NCI-H128 (cell line): ENCODE measurements around the gene EXOC3L1.
A peak's percentile ranks its signal among the peaks of the same experiment; 100 is the strongest.

Experiments used
- DNase-seq: peaks from one replicate; lab custom pipeline; 2025; ENCODE audit not compliant: unreplicated experiment; lab: John Stamatoyannopoulos, UW

EXOC3L1 gene

DNA sequence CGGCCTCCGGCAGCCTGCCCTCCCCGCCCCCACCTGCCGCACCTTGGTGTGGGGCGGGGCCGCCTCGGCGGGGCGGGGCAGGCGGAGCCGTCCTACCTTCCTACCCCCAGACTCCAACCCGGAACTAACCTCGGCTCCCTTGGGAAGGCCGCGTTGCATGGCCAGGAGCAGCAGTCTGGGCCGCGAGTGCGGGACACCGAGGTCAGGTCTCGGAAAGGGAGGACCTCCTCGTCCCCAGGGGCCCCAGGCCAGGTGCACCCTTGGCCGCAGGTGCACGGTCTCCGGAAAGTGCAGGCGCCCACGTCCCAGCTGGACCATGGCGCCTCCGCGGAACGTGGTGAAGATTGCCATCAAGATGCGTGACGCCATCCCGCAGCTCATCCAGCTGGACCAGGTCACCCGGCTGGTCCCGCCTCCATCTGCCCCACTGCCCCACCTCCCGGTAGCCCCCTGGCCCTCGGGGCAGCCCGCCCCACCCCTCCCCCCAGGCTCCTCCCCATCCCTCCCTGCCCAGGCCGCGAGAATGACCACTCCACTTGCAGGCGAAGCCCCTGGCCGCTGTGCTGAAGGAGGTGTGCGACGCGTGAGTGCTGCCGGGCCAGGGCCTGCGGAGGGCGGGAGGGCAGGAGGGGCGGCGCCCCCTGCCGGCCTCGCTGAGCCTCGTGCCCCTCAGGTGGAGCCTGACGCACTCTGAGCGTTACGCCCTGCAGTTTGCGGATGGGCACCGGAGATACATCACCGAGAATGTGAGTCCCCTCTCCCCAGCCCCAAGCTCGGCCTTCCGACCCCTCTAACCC, 9.3 kb upstream of the EXOC3L1 start, which contains the start of gene ELMO3:
ELMO3 (plus strand) TSS at position 121 of the 797 bp plus-strand sequence; CDS start at position 317, 196 bp downstream.
- DNase-seq: no peak

DNA sequence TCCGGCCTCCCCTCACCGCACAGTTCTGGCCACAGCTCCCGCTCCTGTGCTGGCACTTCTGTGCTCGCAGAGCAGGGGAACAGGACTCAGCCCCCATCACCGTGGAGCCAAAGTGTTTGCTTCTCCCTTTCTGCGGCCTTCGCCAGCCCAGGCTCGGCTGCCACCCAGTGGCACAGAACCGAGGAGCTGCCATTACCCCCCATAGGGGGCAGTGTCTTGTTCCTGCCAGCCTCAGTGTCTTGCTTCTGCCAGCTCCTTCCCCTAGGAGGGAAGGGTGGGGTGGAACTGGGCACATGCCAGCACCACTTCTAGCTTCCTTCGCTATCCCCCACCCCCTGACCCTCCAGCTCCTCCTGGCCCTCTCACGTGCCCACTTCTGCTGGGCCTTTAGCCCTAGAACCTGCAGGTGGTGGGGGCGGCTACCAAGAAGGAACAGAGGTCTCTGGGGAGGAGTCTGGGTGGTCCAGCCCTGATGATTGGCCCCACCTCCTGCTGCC, 8.3 kb upstream of the EXOC3L1 start:
- no peak for DNase-seq

DNA sequence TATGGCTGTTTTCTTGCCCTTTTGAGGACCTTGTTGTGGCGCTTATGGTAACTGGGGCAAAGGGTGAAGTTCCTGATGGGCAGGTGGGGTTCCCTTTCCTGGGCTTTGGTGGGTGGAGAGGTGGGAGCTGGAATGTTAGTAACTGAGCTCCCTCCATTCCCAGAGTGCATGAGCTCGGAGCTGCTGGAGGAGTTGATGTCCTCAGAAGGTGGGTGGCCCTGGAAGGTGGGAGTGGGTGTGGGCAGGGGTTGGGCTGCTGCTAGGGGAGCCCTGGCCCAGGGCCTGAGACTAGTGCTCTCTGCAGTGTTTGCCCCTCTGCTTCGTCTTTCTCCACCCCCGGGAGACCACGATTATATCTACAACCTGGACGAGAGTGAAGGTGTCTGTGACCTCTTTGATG, 7.8 kb upstream of the EXOC3L1 start:
- DNase-seq: no peak

DNA sequence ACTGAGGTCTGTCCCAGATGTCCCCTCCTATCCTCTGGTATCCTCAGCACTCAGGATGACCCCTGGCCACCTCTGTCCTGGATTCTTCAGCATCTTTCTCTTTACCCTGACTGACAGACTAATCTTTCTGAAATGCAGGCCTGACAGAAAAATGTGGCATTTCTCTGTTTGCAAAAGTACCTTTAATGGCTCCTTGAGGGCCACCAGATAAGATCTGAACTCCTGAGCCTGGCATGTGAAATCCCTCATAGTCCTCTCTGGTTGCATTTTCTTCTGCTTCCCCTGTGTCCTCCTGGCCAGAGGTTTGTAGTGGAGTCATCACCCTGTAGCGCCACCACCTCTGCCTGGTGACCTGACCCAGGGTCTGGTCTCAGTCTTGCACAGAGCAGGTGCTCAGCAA, 6.9 kb upstream of the EXOC3L1 start:
- no peak for DNase-seq

DNA sequence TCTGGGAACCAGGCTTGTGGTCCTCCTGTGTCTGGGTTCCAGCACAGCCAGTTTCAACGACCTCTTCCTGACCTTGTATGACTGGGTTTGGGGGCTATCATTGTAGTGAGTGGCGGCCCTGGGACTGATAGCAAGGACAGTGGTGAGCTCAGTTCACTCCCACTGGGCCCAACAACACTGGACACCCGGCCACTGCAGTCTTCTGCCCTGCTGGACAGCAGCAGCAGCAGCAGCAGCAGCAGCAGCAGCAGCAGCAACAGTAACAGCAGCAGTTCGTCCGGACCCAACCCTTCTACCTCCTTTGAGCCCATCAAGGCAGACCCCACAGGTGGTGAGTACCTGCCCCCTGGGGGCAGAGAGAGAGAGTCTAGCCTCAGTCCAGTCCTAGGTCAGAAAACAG, 5.7 kb upstream of the EXOC3L1 start:
- no peak for DNase-seq

DNA sequence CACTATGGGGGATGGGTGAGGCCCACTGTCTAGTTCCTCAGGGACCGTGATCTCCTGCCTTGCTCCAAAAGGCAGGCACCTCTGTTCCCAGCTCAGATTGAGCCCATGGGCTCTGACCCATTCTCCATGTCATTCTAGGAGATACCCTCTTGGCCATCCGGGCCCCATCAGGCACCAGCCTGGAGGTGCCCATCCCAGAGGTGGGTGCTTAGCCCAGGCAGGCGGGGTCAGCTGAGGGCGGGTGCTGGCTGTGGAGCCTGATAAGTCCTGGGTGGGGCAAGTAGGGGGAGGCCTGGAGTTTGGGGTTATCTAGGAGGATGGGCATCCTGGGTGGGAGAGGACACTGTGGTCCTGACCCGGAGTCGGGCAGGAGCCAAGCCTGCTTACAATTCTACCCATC, 4.3 kb upstream of the EXOC3L1 start:
- no peak for DNase-seq

DNA sequence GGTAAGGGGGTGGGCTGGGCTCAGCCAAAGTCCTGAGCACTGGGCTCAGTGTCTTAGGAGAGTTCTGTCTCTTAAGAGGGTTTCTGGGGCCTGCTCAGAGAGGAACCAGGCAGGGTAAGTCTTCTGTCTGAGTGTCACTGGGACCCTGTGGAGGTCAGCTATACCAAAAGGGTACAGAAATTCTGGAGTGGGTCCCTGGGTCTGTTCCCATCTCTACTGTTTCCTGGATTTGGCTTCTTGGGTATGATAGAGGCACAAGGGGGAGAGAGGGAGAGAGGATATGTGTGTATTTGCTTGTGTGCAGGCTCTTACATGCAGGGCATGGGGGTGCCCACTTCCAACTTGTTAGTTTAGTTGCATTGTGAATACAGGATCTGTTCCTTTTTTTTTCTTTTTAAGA, 3.6 kb upstream of the EXOC3L1 start:
- no peak for DNase-seq

DNA sequence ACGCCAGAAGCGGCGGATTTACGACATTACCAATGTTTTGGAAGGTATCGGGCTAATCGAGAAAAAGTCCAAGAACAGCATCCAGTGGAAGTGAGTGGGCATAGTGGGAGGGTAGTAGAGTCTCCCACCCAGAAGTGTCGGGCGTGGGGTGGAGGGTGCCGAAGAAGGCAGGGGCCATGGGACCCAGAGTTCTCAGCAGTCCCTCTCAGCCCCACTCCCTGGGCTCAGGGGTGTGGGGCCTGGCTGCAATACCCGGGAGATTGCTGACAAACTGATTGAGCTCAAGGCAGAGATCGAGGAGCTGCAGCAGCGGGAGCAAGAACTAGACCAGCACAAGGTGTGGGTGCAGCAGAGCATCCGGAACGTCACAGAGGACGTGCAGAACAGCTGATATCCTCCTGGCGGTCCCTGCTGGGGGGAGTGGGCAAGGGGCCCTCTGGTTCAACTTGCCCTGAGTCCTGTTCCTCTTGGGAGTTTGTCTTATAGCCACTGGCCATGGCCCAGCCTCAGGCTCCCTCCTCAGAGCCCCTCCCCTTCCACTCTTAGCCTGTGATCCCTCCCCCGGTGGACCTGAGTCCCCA, 2.9 kb upstream of the EXOC3L1 start:
- no peak for DNase-seq

DNA sequence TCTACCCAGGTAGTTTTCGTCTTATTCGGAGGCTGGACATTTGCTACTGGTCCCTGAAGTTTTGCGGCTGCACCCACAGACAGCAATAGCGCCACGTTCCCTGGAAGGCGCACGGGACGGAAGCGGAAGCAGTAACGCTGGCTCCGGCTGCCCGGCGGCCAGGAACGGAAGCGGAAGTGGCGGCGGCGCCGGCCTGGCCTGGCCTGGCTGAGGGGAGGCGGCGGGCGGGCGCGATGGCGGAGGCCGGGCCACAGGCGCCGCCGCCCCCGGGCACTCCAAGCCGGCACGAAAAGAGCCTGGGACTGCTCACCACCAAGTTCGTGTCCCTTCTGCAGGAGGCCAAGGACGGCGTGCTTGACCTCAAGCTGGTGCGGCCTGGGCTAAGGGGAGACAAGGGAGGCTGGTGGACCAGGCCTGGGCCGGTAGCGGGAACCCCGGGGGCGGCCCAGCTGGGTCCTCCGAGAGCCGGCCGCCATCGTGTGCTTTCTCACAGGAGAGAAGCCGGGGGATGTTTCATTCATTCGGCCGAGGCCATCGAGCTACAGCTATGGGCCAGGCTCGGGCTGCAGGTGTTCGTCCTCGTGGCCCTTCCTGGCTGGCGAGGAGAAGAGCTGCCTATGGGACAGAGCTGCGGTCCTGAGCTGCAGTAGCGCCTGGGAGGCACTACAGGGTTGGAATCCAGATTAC, 2.2 kb upstream of the EXOC3L1 start, which contains the start of gene E2F4:
E2F4 (plus strand) TSS at position 161 of the 687 bp plus-strand sequence; CDS start at position 234, 73 bp downstream.
- DNase-seq: peak; percentile 43

DNA sequence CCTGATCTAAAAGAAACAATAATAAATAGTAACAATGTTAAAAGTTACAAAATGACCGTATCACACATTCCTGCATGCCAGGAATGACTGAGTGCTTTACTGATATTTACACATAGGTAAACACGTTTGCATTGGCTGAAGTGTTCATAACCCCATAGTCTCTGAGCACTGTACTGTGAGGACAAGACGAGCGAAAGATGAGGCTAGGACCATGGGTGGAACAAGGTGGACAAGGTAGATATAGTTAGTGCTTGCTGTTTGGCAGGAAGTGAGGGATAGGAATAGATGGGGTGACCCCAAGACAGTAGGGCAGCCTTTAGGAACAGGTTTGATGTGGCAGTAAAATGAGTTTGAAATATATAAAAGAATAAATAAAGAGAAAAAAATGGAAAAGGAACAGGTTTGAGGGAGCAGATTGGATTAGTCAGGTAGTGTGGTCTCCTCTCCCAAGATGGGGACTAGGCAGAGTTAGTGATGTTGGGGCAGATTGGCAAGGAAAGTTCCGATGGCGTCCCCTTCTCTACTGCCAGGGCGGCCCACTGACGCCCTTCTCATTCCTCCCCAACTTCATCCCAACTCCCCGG, 1.6 kb upstream of the EXOC3L1 start:
- no peak for DNase-seq

DNA sequence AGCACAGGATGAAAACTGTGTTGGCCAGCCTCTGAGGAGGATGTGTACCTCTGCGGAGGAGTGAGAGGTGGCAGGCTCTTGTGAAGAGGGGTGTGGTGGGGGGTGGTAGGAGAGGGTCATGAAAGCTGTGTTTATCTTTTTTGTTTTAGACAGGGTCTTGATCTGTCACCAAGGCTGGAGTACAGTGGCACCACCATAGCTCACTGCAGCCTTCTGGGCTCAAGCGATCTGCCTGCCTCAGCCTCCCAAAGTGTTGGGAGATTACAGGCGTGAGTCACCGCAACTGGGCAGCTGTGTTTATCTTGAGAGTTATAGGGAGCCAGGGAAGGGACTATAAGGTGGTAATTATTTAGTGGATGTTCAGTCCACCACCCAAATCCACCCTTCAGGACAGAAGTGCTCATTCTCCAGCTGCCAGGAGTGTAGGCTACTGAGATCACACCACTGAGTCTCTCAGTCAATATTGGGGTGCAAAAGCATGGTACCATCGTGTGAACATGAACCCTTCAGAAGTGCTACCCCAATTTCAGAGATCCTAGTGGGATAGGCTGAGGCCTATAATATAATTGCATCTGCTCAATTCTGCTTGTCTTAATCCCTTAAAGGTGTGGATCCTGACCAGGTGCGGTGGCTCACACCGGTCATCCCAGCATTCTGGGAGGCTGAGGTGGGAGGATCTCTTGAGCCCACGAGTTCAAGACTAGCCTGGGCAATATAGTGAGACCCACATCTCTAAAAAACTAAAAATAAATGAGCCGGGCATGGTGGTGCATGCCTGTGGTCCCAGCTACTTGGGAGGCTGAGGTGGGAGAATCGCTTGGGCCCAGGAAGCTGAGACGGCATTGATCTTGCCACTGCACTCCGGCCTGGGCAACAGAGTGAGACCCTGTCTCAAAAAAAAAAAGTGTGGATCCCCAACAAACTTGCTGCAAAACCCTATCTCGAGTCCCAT, 788 bp upstream of the EXOC3L1 start:
- no peak for DNase-seq

DNA sequence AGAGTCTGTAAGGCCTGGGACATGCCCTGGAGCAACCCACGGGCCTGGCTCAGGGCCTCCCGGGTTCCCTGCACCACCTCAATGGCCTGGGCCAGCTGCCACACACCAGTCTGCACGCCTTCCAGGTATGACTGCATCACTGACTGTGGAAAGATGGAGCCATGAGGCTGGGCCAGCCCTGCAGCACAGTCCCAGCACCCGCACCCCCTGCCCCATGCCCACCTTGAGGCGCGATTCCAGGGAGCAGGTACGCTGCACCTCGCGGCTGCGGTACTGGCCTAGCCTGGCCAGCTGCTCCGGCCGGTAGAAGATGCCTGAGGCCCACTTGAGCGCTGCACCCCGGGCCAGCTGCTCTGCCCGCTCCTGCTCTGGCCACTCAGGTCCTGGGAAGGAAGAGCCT, 1.1 kb downstream of the EXOC3L1 start:
- DNase-seq: no peak

DNA sequence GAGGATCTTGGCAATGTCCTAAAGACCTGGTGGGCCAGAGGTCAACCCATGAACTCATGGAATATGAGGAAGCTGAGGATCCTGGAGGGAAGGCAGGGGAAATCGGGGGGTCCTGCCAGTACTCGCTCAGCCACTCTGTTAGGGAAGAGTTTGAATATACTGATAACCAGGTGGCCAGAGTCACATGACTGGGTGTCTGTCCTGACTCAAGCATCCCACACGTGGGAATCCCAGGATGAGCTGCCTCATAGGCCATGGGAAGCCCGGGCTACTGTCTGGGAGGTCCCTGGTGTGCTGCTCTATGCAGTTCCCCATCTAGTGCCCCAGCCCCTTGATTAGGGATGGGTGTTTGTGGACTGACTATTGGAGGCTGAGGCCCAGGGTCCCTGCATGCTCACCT, 1.6 kb downstream of the EXOC3L1 start:
- no peak for DNase-seq

DNA sequence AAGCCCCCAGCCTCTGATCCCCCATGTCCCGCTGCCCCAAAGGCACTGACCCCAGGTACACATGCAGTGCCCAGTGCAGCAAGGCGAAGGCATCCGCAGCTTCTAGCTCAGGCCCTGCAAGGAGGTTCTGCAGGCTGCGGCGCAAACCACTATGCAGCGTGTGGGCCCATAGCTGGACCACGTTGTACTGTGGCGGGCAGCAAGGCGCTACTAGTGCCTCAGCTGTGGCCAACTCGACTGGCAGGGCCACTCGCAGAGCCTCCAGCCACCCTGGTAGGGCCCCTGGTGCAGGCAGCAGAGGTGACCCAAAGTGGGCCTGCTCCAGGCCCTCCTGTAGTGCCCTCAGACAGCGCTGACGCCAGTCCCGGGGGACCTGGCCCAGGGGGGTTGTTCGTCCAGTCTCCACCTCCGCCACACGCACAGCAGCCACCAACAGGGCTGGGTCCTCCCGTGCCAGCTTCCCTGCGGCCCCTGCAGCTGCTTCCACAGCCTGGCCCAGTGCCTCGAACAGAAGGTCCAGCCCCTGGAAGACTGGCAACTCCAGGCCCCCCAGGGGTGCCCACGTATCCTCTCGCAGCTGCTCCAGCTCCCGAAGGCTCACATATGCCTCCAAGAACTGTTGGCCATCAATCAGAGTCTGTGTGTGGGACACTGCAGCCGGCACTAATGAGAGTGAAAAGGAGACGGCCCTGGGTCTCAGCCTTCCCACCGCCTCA, 2.6 kb downstream of the EXOC3L1 start:
- no peak for DNase-seq

DNA sequence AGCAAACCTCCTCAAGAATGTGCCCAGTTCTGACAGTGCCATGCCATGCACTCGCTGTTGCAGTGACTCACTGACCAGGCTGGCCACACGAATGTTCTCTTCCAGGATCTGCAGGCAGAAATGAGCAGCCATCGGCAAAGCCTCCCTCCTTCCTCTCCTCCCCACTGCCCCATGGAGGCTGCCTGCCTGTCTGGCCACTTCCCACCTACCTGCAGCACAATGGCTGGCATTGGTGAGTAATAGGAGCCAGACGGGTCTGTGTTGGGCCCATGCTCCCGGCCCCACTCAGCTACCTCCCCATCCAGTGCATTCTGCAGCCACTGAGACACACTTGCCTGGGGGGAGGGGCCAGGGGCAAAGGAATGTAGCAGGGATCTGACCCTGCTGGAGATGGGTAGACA, 3.4 kb downstream of the EXOC3L1 start:
- no peak for DNase-seq

DNA sequence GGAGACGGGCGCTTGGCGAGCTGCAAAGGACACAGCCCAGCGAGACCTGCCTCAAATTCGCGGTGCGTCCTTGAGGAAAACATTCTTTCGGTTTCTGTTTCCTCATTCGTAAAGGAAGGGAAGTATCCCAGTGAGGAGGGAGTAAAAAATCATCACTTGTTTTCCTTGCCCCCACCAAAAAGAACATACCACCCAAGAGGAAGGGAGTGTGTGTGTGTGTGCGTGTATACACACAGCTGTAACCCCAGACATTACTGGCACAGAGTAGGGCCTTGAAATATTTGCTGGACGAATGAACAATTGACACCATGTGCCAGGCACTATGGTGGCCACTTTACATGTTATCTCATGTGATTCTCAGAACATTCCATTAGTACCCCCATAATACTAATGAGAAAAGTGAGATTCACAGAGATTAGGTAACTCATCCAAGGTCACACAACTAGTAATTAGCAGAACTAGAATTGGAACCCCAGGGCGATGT, 4.2 kb downstream of the EXOC3L1 start:
- no peak for DNase-seq

DNA sequence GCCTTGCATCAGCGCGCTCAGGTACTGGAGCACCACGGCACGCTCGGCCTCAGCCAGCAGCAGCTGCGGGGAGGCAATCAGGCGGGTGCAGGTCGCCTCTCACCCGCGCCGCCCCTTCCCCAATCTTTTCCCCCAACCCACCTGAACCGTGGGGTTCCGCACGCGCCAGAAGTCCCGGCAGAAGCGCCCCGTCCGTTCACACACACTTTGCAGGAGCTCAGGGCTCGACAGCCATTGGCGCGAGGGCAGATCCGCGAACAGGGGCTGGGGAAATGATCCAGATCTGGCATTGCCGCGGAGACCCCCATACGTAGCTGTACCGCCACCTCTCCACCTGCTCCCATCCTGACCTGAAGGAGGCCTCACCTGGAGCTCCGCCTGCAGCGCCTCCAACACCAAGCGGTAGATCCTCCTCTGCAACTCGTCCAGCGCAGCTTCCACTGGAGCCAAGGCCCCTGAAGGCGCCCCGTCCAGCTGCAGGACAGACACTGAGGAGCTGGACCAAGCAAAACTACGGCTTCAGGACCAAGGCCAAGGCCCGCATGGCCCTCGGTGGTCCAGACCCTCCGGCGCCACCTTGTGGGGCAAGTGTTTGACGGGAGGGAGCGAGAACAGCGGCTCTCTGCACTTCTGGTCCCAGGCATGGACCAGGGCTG, 4.8 kb downstream of the EXOC3L1 start:
- DNase-seq: peak; percentile 34

DNA sequence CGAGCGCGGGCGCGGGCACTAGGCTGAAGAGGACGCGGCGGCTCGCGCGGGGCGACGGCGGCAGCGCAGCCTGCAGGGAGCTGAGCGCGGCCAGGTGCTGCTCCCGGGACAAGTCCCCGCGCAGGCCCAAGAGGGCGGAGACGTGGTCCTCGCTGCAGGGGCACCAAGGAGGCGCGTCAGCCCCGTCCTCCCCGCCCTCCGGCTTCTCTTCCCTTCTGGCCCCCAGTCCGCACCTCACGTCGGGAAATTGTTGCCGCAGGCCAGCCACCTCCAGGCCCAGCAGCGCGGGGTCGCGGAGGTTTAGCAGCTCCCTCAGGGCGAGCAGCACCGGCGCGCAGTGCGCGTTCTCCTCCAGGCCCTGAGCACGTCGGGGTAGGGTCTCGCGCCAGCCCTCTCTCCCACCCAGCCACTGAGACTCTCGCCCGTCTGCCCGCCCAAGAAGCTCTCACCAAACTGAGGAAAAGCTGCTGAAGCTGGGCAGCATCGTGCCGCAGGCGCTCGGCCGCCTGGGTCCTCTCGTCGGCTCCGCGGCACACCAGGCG, 5.4 kb downstream of the EXOC3L1 start:
- peak; percentile 33 for DNase-seq
